ENCODE data around the gene GALK2.
"Not testable (repeated sequence)": the region's sequence is repeated elsewhere in the genome, so short reads cannot be mapped to it uniquely, and the experiment has no call there.

The GALK2 gene

DNA sequence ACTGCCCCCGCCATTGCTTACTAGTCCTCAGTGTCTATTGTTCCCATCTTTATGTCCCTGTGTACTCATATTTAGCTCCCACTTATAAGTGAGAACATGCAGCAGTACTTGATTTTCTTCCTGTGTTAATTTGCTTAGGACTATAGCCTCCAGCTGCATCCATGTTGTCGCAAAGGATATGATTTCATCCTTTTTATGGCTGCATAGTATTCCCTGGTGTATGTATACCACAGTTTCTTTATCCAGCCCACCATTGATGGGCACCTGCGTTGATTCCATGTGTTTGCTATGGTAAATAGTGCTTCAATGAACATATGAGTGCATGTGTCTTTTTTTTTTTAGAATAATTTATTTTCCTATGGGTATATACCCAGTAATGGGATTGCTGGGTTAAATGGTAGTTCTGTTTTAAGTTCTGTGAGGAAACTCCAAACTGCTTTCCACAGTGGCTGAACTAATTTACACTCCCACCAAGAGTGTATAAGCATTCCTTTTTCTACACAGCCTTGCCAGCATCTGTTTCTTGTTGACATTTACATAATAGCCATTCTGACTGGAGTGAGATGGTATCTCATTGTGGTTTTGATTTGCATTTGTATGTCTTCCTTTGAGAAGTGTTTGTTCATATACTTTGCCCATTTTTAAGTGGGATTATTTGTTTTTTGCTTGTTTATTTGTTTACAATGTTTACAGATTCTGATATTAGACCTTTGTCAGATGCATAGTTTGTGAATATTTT lies 53.7 kb downstream of the GALK2 start:
- DNase-seq = no peak

DNA sequence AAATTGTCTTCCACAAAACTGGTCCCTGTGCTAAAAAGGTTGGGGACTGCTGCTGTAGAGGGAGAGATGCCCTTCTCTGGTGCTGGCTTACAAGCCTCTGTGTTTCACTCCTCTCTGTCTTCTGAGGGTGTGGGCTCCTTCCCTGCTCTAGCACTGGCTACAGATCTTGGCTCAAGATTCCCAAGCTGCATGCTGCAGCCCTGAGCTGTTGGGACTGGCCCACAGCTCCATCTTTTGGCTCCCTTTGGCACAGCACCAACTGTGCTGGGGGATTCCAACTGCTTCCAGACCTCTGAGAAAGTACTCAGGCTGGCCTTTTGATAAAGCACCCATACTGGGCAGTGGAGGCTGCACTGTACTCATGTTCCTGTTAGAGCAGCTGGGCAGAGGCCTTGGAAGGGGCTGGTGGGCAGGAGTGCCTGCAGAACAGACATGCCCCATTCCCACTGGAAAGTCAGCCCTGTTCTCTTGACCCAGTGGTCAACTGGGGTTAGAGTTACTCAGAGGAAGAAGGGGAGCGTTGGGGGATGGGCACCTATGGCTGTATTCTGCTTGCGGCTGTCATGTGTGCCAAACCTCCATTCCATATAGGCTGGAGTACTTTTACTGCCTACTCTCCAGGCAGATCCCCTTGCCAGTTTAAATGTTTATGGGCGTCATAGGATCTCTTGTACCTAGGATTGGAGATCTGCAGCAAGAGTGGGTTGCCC lies 55.7 kb downstream of the GALK2 start:
- no peak for DNase-seq

DNA sequence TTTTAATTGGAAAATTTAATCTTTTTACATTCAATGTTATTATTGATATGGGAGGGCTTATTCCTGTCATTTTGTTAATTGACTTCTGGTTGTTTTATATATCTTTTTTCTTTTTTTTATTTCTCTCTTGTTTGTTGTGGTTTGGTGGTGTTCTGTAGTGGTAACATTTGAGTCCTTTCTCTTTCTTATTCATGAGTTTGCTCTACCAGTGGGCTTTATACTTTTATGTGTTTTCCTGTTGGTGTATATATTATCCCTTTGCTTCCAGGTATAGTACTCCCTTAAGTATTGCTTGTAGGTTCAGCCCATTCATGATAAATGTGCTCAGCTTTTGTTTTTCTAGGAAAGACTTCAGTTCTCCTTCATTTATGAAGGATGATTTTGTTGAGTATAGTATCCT lies 57.6 kb downstream of the GALK2 start:
- no peak for DNase-seq

DNA sequence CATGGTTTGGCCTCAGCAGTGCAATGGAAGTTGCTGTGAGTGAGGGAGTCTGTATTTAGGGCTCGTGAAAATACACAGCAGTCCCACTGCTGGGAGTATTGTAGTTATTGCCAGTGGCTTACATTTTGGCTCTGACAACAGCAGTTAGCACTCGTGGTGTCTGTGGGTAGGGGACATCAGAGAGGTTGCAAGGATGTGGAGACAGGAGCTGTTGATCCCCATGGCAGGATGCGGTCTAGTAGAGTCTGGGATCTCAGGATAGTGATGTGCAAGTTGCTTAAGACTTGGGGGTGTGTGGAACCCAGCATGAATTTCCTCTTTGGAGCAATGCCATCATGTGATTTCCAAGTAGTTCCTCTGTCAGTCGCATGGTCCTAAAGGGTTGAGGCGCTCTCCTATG lies 59.9 kb downstream of the GALK2 start:
- no peak for DNase-seq

DNA sequence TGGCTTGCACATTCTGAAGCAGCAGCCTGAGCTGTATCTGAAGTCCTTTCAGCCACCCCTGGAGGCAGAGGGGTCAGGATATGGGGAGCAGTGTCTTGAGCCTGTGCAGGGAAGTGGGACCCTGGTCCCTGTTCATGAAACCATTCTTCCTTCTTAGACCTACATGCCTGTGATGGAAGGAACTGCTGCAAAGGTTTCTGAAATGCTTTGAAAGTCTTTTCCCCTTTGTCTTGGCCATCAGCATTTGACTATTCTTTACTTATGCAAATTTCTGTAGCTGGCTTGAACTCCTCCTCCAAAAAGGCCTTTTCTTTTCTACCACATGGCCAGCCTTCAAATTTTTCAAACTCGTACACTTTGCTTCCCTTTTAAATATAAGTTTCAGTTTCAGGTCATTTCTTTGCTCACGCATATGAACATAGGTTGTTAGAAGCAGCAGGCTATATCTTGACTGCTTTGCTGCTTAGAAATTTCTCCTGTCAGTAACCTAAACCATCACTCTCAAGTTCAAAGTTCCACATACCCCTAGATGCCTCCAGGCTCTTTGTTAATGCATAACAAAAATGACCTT lies 62.3 kb downstream of the GALK2 start:
- no peak for DNase-seq

DNA sequence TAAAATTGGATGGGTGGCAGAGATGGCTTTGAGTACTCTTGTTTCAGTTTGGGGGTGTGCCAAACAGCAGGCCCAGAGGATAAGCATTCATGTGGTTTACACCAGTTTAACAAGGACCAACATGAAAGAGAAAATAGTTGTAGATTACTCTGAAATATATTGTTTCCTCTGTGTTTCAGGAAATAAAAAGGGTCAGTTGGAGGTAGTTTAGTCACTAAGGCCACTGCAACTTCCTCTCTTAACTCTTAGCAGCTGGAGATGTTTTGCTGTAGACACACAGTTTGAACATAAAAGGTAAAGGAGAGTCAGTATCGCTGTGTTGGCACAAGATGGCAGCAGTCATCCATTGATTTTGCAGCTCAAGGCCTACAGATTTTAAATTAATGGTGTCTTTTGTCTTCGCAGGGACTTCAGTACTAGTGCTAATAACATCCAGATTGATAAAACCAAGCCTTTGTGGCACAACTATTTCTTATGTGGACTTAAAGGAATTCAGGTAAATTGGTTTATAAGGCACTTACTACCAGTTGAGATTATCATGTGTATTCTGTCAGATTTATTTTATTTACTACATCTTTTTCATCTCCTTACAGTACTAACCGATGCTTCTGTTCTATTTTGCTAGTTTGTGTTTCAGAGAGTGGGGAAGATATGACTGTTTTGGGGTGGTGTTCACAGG lies 65.5 kb downstream of the GALK2 start:
- DNase-seq = no peak

DNA sequence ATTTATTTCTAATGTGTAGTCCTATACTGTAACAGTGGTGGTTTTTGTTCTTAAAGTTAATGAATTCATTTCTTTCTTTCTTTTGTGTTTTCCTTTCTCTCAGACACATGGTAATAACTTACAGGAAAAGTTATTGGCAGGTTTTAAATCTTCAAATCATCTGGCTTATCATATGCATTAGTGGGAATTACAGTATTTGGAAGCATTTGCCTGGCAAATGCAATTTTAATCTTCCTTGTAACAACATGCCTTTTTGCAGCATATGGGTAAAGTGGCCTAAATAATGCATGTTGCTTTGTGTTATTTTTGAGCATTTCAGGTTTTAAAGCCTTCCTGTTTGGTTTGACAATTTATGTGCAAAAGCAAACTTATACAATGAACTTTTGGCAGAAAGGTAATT lies 66.8 kb downstream of the GALK2 start:
- DNase-seq = no peak

DNA sequence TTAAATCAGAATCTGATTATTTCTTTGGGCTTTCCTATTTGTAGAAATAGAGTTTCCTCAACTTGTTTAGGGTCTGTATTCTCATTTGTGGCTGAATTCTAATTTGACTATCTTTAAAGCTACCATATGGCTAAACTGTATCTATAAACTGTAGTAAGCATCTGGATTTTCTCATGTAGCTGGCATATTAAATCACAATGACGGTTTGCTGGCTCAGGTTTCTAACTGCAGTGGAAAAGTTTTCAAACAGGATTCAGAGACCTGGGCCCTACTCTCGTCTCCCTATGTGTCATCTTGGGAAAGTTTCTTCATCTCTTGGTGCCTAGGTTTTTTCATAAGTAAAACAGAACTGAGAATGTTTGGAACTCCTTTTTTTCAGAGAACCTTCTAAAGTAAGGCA lies 68.3 kb downstream of the GALK2 start:
- no peak for DNase-seq

DNA sequence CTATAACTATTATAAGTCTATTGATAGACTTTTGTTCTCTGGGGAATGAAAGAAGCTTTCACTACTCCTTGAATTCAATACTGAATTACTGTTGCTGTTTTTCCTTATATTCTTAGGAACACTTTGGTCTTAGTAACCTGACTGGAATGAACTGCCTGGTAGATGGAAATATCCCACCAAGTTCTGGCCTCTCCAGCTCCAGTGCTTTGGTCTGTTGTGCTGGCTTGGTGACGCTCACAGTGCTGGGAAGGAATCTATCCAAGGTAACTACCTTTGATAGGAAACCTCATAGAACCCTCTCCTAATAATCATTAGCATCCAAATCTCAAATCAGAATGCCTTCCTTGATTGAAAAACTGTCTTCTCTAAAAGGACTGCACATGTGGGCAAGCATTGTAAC lies 69.1 kb downstream of the GALK2 start:
- DNase-seq = no peak

DNA sequence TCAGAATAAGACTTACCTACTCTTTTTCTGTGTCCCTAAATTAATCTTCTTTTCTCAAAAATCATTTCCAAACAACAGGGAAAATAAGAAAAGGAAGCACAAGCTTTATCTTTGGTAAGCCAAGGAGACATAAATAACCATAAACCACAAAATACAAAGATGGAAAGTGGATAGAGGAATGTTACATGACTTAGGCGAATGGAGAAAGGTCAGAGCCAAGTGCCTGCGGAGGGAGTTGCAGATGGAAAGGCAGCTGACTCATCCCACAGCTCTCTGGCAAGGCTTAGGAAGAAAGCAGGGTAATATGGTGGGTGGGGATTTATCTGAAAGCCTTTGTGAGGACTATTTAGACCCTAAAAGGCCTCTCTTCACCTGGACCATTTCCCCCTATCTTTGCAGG lies 72.8 kb downstream of the GALK2 start:
- no peak for DNase-seq

DNA sequence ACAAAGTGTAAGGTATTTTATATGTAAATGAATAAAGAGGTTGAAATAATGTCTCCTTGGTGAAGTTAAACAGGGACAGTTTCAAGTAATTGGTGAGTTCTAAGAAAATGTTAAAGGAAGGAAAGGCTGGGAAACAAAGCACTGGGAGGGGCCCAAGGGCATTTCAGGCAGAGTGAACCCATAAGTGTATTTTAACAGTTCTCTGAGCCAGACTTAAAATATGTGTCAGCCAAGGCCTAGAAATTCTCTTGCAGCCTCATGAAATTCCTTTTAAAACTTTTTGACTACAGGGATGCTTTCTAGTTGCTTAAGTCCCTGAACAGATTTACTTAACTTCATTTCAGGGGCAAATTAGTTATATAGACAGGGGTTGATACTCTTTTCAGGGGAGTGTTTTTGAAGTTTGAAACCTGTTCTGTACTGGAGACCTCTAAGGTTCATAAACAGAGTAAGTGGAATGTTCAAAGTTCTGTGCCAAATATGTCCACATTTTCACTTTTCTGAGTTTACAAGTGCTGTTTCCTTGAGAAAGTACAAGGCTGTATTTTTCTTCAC lies 77.6 kb downstream of the GALK2 start:
- no peak for DNase-seq

DNA sequence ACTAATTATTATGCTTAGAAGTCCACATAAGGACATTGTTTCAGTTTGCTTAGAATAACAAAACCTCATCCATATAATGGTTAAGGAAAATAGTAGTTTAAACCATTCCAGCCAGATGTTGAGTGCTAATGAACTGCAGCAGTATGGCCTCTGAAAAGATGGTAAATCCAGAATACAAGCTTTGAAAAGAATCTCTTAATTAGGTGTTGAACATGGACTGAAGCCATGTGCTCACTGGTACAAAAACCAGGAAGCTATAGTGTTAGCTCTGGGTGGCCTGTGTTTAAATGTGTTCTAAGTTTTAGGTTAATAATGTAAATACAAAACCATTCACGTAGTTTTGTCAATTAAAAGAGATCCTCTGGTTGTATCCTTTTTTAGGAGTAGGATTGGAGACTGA lies 78.2 kb downstream of the GALK2 start:
- DNase-seq = no peak

DNA sequence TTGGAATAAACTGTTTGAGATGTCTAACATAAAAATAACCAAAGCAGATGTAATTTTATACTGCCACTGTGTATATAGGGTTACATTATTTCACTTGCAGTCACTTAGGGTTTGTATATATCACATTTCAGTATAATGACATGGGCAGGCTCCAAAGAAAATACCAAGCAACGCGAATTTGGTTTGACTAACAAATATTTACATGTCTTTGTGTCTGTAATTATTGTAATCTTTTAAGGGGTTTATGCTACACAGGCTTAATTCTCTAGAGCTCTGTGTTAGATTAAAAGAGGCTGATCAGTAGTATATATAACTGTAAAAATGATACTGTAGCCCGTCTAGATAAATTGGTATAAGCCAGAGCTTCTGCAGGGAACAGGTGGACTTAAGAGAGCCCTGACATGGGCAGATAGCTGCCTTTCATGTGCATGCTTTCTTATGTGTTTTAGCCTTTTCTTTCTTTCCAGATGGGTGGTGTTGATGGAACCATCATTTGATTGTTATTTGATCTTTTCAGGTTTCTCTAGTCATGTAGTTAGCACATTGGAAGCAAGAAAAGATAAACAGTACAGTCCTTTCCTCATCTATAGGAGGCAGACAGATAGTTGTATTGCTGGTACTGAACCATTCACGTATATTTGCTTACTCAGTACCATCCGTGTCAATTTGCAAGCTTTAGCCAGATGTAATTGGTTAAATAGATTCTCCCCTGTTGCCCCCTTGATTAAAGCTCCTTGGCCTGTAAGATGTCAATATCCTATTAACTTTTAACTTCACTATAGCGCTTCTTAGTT lies 86.1 kb downstream of the GALK2 start:
- no peak for DNase-seq

DNA sequence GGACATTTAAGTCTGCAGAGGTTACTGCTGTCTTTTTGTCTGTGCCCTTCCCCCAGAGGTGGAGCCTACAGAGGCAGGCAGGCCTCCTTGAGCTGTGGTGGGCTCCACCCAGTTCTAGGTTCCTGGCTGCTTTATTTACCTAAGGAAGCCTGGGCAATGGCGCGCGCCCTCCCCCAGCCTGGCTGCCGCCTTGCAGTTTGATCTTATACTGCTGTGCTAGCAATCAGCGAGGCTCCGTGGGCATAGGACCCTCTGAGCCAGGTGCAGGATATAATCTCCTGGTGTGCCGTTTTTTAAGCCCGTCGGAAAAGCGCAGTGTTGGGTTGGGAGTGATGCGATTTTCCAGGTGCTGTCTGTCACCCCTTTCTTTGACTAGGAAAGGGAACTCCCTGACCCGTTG lies 95.1 kb downstream of the GALK2 start:
- not testable (repeated sequence) for DNase-seq

DNA sequence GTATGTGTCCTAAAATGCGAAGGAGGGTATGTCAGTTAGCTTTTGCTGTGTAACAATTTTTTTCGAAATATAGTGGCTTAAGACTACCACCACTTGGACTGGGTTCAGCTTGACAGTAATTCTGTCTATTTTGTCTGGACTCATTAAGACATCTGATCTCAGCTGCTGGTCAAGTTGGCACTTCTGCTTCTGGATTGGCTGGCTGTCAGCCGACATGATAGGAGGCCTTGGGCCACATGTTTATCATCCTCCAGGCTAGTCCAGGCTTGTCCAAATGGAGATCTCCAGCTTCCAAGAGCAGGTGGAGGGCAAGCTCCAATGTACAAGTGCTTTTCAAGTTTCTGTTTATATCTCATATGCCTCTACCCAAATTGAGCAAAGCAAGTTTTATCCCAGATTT lies 95.9 kb downstream of the GALK2 start:
- no peak for DNase-seq

DNA sequence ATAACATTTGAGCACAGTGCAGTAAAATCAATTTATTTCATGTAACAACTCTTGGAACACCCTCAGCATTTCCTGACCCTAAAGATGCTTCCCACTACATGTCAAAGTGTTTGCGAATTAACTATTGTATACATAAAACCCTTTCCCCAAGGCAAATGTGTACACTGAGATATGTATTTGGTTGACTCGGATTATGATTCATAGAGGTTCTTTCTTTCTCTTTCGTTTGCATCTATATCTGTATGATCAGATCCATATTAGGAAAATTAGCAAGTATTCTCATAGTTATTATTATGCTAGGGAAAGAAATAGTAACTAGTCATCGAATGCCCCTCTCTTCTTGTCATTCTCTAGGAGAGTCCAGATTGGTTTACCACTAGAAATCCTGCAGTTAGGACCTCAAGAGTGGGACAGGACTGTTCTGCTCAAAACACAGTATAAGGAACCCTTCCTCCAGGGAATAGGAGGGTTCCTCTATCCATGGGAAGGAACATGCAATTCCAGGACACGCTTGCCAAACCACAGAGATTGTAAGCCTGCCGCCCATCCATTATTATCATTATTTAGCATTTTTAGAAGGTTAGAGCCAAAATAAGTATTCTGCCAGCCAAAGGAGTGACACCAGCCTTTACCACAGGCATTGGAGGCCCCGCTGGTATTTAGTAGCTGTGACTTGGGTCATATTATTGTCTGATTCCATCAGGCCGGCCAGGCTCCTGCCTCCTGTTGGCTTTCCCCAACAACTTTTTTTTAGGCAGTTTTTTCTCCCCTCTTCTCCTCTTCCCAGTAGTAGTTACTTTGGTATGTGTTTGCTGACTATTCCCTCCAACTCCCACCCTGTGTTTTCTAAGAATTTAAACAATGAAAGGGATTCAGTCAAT lies 100.7 kb downstream of the GALK2 start:
- DNase-seq = no peak

DNA sequence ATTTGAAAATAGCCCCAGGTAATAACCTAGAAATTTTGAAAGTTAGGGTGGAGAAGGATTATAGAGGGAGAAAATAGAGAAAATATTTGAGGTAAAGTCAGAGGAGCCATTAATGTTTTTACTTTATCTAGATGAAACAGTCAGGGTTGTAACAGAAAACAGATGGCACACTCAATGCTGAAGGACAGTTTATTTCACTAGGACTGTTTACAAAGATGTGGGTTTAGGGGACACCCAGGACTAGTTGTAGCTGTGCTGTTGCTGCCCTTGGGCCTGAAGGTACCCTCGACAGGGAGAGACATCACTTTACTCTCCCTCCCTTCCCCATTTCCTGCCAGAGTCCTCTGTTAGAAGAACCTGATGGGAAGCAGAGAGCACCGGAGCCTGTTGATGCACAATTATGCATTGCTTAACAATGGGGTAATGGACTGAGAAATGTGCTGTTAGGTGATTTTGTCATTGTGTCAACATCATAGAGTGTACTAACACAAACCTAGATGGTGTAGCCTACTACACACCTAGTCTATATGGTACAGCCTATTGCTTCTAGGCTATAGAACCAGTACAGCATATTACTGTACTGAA lies 103.8 kb downstream of the GALK2 start:
- no peak for DNase-seq

DNA sequence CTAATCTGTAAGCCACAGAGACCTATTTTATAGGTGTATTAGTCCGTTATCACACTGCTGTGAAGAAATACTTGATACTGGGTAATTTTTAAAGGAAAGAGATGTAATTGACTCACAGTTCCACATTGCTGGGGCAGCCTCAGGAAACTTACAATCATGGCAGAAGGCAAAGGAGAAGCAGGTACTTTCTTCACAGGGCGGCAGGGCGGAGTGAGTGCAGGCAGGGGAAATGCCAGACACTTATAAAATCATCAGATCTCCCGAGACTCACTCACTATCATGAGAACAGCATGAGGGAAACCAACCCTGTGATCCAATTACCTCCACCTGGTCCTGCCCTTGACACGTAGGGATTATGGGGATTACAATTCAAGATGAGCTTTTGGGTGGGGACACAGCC lies 108.7 kb downstream of the GALK2 start:
- DNase-seq = no peak

DNA sequence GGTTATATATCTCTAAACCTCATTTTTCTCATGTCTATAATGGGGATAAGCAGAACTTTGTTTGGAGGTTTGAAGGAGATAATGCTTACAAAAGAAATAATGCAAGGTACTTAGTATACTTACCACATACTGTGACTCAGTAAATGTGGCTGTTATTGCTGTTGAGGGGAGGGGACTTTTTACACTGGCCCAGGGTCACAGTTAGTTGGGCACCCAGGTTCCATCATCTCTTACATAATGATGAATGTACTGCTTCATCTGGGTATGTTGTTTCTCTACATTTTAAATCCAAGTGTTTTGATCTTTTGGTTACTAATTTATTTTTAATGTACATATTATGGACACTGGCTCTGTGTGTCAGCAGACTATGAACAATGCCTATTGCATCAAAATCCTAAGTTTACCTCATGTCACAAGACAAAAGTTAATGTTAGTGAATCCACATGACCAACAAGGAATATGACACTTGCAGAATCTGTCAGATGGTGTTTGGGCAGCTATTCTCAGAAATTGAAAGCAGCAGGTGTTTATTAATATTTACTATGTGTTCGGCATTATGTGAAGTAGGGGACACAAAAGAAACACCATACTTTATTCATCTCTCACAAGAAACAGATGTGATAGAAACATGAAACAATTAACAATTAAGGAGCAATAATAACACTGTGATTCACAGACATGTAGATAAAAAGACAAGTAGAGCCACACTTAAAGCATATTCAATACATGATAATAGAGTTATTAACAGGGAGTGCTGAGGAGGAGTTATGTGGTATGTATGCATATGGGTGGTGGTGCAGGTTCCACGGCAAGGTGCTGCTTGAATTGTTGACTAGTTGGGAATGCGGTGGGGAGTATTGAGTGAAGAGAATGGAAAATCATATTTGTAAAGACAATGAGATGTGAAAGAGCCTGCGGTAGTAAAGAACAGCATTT lies 109.7 kb downstream of the GALK2 start:
- DNase-seq = no peak

DNA sequence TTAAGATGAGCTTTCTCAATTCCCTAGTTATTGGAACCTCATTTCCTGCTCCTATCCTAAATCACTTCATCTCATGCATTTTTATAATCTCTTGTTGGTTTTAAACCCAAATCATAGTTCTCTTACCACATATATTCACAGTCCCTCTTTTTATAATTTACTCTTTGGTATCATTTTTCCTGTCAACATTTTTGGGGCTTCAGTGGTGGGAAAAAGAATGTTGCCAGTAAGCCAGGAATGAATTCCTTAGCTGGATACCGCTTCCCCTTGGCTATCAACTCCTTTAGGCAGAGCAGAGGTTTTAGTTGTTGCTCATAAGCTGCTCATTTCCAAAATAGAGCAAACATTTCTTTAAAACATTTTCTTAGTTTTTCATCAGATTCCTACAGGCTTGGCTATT lies 112.3 kb downstream of the GALK2 start:
- DNase-seq = no peak

Measured in activated gamma-delta T cell (primary cell).